Middle frontal gyrus (tissue), 1 donor: ENCODE data around the gene RGS6.

ENCODE experiments used
- DNase-seq: peaks from one replicate; pipeline ENCODE4 v3.0.0-alpha.2; 2015; ENCODE audit warnings: low spot score; ENCODE audit errors: extremely low spot score

Gene RGS6

DNA sequence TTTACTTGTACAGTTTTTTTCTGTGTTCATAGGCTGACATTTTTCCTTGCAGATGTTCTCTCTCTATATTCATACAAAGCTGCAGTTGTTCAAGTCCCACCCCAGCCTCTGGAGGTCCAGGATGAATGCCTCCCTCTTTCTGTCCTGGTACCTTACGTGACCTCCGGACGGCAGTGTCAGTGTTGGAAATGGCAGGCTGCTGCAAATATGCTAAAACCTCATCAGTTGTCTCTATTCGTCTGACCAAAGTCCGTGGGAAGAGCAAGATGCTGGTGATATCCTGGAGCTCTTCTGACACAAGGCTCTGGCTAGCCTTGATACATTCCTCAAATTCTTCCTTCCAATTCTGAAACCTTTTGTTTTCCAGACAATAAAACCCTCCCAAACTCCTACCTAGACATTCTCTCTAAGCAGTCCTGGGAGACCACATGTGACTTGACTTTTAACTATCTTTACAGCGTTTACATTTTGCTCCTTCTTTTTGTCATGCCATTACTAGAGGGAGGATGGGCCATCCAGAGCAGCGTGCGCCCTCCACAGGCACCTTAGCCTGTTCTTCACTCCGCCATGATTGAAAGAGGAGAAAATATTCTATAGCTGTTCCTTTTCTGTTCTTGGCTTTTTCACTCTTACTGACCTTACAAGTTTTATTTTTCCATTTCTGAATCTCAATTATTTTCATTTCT, 143.6 kb downstream of the RGS6 start:
- DNase-seq = no peak

DNA sequence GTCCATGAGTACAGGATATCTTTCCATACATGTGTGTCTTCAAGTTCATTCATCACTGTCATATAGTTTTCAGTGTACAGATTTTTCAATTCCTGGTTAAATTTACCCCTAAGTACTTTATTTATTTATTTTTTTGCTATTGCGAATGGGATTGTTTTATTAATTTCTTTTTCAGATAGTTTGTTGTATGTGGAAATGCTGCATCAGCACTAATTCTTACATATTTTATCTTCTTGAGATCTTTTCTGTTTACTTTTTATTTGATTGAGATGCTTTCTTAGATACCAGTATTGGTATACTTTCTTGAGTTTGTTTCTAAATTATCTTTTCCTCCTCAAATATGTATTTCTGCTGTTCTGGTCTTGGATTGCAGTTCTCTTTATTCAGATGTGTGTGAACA, 148.9 kb downstream of the RGS6 start:
- no peak for DNase-seq

DNA sequence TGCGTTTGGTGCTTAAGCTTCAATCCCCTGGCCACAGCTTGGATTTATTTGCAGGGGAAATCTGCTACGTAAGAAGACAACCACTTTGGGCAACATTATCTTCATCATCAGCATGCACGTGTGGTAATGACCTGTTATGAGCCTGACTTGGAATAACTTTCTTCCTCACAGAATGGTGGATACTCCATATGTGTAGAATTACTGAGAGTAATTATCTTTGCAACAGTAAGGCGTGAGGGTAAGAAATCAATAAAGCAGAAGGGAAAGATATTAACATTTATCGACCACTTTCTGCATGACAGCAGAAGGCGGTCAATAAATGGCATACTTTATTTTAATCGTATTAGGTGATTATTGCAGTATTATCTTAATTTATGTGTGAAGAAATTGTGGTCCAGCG, 152.7 kb downstream of the RGS6 start:
- DNase-seq = no peak

DNA sequence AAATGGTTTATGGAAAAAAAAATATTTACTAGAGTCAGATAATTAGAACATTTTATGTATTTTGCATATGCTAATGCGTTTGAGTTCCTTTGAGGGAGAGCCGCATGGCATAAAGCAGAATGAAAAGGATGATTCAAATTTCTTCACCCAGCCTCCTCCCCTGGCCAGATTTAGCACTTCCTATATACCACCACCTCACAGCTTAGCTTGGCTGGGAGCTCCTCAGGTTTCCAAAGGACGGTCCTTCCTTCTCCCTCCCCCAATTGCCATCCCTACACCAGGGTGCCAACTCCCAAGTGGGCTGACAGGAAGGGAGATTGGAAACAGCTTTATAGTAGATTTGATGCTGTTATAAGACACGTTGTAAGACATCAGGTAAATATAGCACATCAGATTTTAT, 157.4 kb downstream of the RGS6 start:
- DNase-seq = no peak

DNA sequence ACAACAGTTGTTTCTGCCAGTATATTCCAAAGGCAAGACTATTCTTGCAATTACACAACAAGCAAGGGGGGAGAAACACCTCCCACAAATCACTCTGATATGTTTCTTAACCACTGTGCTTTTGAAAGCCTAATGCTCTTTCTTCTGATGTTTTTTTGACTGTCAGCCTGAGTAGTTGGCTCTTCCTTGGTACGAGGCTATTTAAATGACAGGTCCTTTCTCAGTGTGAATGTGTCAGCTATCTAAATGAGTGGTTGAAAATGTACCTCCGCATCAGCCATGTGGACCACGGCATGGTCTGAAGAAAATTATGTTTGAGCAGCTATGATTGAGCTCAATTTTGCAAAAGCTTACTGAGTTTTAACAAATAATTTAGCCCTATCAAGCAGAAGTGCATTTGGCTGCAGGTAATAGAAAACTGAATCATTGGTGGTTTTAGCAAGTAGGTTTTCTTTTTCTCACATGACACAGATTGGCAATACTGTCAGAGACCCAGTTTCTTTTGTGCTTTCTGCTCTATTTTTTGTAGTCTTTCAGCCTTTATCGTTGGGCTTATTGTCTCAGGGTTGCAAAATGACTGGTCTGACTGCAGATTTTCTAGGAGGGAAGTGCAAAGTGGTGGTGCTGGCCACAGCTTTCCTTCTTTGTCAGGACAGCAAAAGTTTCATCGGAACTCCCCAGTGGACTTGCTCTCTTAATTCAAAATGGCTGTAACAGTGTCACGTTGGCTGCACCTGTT, 162.8 kb downstream of the RGS6 start:
- no peak for DNase-seq

DNA sequence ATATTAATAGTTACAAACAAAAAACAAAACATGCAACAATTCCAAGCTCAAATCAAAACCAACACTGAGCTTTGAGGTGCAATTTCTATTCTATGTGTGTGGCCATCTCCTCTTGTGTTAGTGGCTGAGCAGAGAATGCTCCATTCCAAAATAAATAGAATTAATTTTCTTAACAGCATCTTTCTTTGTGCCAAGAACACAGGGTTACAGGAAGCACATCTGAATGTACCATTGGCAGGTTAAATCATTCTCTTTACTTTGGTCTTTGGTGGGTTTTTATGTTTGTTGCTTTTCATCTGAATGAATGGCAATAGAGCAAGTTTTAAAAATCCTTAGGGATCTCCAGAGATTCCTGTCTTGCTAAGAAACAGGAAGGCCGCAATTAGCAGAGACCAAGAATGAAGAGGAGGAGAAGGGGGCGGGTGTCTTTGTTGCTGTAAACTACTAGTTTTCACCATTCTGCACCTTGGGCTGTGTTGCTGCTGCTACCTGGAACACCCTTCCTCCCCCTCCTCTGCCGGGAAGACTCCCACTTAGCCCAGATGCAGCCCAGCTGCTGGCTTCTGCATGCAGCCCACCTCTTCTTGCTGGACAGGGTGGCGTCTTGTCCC, 165.0 kb downstream of the RGS6 start:
- no peak for DNase-seq

DNA sequence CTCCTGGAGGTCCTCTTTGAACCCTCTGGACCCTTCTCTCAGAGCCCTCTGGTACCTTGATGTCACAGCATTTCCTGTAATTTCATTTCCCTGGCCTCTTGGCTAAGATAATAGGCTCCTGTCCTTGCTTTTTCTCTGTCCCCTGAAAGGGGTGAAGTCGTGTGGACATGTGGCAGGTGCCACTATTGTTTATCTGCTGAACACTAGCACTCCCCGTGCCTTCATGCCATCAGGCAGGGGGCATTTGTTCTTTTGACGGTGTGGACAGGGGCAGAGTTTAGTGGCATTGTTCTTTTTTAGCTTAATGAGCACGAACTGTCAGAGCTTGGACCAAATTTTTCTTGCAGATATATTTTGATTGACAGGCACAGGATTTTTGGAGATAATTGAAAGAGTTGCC, 166.0 kb downstream of the RGS6 start:
- no peak for DNase-seq

DNA sequence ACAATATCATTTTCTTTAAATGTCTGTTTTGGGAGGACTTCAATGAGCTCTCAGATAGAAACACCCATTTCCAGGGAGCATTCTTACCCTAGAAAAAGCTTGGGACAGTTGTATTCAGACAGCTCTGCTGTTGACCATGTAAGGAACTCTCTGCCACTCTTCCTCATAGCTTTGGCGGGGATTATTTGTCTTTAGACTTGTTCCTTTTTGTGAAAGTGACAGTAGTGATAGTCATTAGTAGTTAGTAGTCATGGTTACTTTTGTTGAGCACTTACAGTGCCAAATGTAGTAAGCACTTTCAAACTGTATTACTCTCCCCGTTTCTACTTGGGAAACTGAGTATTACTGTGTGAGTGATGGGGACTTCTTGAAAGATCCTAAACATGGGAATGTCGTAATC, 167.3 kb downstream of the RGS6 start:
- DNase-seq = no peak

DNA sequence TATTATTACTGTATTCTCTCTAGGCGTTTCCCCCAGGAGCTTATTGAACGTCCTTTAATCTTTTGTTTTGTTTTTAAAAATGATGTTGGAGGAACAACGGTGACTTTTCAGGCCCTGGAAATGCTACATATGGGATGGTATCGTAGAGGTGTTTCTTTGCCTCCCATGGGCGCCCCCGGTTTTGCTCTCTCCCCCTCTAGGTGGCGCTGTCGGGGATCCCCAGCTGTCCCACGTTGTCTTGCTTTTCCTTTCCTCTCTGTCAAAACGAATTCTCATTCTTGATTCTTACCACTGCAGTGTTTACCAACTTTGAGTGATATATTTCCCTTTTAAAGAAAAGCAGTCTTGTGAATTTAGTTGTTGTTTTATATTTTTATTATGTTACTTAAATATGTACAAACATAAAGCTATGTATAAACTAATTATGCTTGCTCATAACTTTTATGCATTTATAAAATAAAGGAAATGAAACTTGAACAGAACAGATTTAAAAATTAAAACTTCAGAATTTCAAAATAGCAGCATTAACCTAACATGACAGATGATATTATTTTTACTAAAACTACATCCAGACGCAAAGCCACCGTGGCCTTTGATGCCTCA, 171.9 kb downstream of the RGS6 start:
- no peak for DNase-seq

DNA sequence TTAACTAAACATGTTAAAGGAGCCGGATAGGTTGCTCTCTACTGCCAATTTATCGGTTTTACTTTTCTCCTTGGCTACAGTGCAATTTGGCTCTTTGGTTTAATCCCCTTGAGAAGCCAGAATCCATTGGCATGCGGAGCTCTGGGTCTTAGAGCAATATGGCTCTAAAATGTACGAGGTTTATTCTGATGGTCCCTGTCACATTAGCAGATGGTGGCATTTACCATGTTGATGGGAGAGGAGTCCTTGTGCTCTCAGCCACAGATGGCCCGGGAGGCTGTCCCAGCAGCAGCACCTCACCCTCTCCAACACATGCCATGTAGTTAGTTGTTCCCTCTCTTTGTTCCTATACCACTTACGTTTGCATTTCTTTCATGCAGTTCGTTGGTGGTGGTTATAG, 179.7 kb downstream of the RGS6 start:
- no peak for DNase-seq

DNA sequence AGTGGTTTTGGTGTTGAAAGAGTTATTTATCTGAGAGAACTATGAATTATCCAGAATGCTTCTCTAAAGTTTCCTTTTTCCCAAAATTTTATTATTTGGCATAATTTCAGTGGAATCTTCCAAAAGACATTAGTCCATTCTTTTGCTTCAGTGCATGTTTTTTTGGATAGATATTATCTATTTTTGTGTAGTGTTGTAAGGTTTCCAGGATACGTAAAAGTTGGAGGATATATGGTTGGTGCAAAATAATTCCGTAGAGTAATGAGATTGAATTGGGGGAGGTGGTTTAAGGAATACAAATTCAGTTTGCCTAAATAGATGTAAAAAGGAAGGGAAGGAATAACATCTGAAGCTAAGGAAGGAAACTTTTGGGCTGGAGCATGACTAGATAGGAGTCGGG, 186.6 kb downstream of the RGS6 start:
- no peak for DNase-seq

DNA sequence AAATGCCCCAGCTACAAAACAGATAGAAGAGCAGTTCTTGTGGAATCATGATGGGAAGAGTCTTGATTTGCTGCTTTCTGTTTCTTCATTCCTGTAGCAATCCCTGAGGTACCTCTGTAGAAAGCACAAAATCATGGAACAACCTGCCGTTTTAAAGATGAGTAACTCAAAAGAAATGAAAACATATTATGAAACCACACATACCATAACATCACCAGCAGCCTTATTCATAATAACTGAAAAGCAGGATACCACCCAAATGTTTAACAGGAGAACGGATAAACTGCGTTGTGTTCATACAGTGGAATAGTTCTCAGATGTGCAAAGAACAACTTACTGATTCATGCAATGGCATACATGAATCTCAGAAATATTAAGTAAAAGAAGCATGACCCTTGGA, 188.1 kb downstream of the RGS6 start:
- no peak for DNase-seq

DNA sequence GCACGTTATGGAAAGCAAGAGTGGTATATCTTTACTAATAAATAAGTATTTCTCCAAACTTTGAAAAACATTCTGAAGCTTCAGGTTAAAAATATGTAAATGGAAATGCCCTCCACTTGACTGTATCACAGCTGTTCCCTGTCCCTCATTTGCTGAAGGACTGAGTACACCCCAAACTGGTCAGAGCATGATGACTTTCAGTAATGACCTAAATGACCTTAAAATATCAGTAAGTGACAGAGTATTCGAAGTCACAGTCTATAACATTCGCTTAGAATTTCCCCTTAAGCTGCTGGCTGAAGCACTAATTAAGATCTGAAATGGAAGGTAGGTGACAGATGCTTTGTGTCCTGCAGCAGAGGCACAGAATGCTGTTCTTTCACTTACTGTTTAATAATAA, 191.5 kb downstream of the RGS6 start:
- no peak for DNase-seq

DNA sequence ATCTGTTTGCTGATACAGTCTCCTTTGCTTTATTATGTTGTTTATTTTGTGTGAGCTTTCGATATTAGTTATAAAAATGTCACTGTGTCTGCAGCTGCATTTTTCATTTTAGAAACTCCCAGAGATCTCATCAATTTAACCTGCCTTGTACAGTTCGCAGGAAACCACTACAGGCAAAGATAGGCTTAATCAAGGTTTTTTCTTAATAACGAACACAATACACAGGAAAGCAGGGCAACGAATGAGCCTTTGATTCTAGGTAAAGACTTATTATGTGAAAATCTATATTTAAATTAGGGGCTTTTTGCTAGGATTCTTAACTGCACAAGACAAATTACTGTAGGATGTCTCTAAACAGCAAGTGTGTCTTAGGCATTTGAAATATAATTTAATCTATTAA, 191.9 kb downstream of the RGS6 start:
- DNase-seq = no peak

DNA sequence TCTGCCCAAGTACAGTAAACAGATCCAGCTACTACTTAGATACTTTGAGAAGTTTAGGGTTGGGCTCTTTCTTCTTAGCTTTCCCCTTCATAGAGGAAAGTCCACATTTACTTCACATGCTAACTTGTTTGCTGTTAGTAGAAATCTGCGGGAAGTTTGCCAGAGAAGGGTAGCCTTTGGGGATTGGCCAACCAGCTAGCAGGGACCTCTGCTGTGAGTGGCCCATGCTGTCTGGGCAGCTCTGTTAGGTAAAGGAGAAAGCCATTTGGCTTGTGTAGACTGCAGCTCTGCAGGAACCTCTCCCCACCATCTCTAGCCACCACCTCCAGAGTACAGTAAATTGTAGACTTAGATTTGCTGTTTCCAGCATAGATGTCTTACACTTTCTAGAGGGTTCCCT, 193.9 kb downstream of the RGS6 start:
- no peak for DNase-seq

DNA sequence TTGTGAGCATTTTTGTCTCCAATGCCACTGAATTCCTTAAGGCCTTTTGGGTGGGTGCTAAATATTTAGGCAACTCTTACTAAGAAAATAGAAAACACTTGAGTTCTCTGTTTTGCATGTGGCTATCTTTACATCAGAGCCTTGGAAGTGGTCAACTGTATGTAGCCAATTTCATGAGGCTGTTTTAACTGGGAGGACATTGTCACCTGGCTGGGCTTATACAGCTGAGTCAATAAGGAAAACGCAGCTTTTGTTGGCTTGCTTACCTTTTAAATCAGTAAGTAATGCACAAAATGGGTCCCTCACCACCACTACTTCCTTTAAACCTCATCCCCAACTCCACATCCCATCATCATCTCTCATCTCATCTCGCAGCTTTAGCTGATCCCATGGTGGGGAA, 194.3 kb downstream of the RGS6 start:
- no peak for DNase-seq

DNA sequence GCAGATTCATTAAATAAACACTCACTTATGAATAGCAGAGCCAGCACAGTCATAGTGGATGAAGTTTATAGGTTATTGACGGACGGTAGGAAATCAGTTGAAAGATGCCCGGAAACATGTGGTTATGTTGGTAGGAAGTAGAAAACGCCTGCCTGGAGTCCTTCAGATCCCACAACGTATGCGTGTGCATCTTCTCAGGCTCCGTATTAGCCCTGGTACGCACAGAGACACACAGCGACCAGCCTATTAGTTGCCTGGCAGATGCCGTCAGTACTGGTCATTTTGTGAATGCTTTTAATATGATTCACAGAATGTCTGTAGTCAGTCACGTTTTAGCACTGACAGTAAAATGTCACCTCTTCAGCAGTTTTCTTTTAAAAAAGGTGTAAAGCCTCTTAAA, 196.4 kb downstream of the RGS6 start:
- DNase-seq = no peak

DNA sequence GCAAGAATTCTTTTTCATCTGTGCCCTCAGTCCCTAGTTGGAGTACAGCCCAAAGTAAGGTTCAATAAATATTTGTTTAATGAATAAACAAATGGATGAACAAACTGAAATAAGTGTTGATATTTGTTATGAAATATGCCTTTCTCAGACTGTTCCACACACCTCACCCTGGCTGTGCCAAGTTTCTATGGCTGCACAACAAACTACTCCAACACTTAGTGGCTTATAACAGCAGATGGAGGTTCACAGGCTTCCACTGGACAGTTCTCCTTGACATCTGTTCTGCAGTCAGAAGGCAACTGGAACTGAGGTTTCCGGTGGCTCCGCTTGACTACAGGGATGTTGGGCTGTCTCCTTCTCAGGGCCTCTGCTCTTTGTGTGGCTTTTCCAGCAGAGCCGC, 197.1 kb downstream of the RGS6 start:
- DNase-seq = no peak

DNA sequence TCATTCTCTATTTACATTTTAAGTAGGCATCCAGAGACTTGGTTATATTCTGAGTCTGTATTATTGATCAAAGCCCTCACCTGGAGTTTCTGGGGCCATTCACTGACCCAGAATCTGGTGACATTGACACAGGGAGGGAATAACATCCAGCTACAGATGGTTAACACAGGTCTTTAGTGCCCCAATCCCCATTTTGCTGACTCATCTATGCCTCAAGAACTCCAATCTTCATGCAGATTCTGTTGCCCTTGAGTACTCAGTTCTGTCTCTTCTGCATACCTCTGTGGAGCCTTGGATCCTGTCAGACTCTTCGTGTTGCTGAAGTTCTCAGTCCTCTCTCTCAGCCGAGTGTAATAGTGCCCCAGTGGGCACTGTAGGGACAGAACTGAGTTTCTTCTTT, 208.9 kb downstream of the RGS6 start:
- no peak for DNase-seq

DNA sequence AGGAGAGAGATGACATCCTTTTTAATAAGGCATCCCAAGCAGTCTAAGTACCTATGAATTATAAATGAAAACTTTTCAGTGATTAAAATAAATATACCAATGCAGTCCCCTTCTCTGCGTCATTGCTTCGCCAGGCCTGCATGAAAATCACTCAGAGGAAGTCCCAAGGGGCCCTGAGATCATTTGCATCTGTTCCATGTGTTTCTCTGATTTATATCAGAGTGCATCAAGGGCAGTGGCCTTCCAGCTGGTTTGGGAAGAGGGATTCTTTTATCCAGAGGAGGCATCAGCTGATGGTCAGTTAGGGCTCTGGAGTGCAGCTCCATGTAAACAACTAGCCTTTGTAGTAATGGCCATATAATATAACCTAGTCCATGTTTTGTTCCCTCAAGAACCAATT, 210.1 kb downstream of the RGS6 start:
- DNase-seq = no peak

DNA sequence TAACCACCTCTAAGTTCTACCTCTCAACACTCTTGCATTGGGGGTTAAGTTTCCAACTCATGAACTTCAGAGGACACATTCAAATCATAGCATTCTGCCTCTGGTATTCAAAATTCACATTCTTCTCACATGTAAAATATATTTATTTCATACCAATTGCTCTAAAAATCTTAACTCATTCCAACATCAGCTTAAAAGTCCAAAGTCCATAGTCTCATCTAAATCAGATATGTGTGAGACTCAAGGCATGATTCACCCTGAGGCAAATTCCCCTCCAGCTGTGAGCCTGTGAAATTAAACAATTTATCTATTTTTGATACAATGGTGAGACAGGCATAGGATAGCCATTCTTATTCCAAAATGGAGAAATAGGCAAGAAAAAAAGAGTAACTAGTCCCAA, 214.0 kb downstream of the RGS6 start:
- DNase-seq = no peak

DNA sequence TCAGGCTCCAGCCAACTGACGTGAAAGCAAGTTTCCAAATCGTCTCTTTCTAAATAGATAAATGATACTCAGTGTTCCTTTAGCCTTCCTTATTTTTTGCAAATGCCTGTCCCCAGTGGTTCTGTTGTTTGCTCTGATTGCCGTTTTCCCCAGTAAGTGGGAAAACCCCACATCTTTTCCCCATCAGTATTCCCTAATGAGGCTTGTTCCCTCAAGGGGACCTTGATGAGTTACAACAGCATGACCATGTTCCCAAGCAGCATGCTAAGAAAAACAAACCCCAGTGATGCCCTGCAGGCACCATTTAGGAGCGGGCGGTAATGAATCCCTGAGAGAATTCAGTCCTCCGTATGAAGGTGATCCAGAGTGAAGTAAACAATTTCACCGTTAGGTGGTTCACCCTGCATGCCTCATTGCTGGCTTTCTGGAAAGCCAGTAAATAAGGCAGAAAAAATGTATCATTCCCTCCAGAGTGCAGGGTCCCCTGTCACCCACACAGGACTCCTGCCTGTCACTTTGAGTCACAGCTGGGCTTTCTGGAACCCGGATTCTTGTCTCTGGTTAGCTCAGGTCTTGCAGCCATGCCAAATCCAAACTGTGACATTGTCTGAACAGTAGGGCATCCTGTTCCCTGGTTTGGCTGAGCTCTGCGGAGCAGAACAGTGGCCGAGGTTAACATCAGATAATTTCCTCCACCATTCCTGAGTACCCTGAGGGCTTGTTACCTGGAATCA, 222.6 kb downstream of the RGS6 start:
- no peak for DNase-seq
